HepG2 (cell line): ENCODE results near the gene TRAK1. TPM values are rescaled to one million over a fixed set of nuclear protein-coding genes. Genes with fewer than 3 reads are reported as not detected.

Source experiments
- ATAC-seq: fragments of 200-7000 bp; cut with Tn5 transposase; 3 replicates; pipeline ENCODE4 v1.9.1; 2020; ENCODE audit warnings: mild to moderate bottlenecking, moderate library complexity
- BruUV-seq: library from RNA; stranded (reverse); fragments of 400-500 nt; replicated peaks from 2 replicates; lab custom pipeline; 2021; lab: Mats Ljungman, UMichigan
- CTCF ChIA-PET: fragments of 300-600 bp; formaldehyde crosslinking; extraction: SDS; loops from one replicate; lab custom pipeline; 2021; ENCODE audit warnings: low total read pairs, inconsistent platforms, low intra/inter-chr PET ratio; lab: Yijun Ruan, JAX
- POLR2A ChIA-PET: fragments of 350-600 bp; sonication (Branson Sonifier 250); formaldehyde crosslinking; loops from one replicate; lab custom pipeline; 2020; ENCODE audit warnings: antibody characterized with exemption, inconsistent platforms; lab: Yijun Ruan, JAX
- DNase-seq: peaks from one replicate; pipeline ENCODE4 v3.0.0-alpha.2; 2015; ENCODE audit warnings: low spot score
- FAIRE-seq: peaks from 3 replicates; lab custom pipeline; 2011; peaks lifted over from hg19 to GRCh38; lab: Jason Lieb, UNC
- H2AFZ ChIP-seq: one replicate; pipeline ENCODE4 v1.6.1; 2011; ENCODE audit warnings: low read length, inconsistent platforms
- H3K27ac ChIP-seq: fragments of 300-600 bp; 3 replicates; pipeline ENCODE4 v1.8.0; 2011; ENCODE audit warnings: mixed run types, mild to moderate bottlenecking, mixed read lengths, low read length, inconsistent platforms; ENCODE audit not compliant: insufficient read depth; ENCODE audit errors: extremely low read length
- H3K27me3 ChIP-seq, 2 experiments: fragments of 200-600 bp in 1 of 2; 2 replicates in 1 of 2; 3 replicates in 1 of 2; pipeline versions ENCODE4 v1.6.0 to v1.8.0; 2011; ENCODE audit warnings: low read length in 2 of 2, mild to moderate bottlenecking in 2 of 2, moderate library complexity in 2 of 2, inconsistent platforms in 1 of 2; ENCODE audit not compliant: insufficient read depth in 2 of 2, control insufficient read depth in 1 of 2
- H3K36me3 ChIP-seq, 2 experiments: fragments of 200-600 bp in 1 of 2; replicated peaks in 1 of 2; 2 replicates in 1 of 2; 3 replicates in 1 of 2; pipeline versions ENCODE4 v1.5.1 to v1.8.0; 2011; ENCODE audit warnings: low read length in 2 of 2, inconsistent platforms in 1 of 2; ENCODE audit not compliant: insufficient read depth in 2 of 2, control insufficient read depth in 1 of 2
- H3K4me1 ChIP-seq: 2 replicates; pipeline ENCODE4 v1.5.1; 2012; ENCODE audit warnings: low read length, inconsistent platforms; ENCODE audit not compliant: insufficient read depth
- H3K4me2 ChIP-seq: 2 replicates; pipeline ENCODE4 v1.6.0; 2011; ENCODE audit warnings: low read depth, low read length, inconsistent platforms
- H3K4me3 ChIP-seq, 3 experiments: fragments of 200-600 bp in 1 of 3; sonication (generic), shearing (Covaris generic) in 1 of 3; replicated peaks in 1 of 3; 2 replicates each; pipeline ENCODE4 v1.5.1; 2011 to 2016; ENCODE audit warnings: low read length in 3 of 3, inconsistent platforms in 2 of 3, low read depth in 2 of 3, mild to moderate bottlenecking in 2 of 3, control low read depth in 1 of 3, mixed read lengths in 1 of 3; ENCODE audit not compliant: insufficient read depth in 1 of 3
- H3K79me2 ChIP-seq: one replicate; pipeline ENCODE4 v1.6.1; 2011; ENCODE audit warnings: low read length, inconsistent platforms; ENCODE audit not compliant: insufficient read depth
- H3K9ac ChIP-seq: 2 replicates; pipeline ENCODE4 v1.6.0; 2011; ENCODE audit warnings: mild to moderate bottlenecking, low read depth, low read length, inconsistent platforms; ENCODE audit not compliant: insufficient read depth
- H3K9me3 ChIP-seq: 2 replicates; pipeline ENCODE4 v1.5.1; 2012; ENCODE audit warnings: mild to moderate bottlenecking, low read length
- H4K20me1 ChIP-seq: 2 replicates; pipeline ENCODE4 v1.6.0; 2011; ENCODE audit warnings: inconsistent platforms, mild to moderate bottlenecking, low read length, moderate library complexity; ENCODE audit not compliant: insufficient read depth
- AHR ChIP-seq: IDR thresholded peaks from 2 replicates; pipeline ENCODE4 v1.6.1; 2018; ENCODE audit warnings: missing genetic modification reagents, missing compliant biosample characterization
- BHLHE40 ChIP-seq: IDR thresholded peaks from 2 replicates; pipeline ENCODE4 v1.6.1; 2011; ENCODE audit warnings: low read length, improper control_type of control experiment
- EP300 ChIP-seq, 3 experiments: sonication (generic) in 1 of 3; formaldehyde crosslinking in 1 of 3; IDR thresholded peaks; 2 replicates each; pipeline versions ENCODE4 v1.5.1 to v1.6.1; 2011 to 2020; ENCODE audit warnings: low read depth in 2 of 3, low read length in 2 of 3, borderline replicate concordance in 1 of 3, improper control_type of control experiment in 1 of 3, mild to moderate bottlenecking in 1 of 3, missing genetic modification reagents in 1 of 3, moderate library complexity in 1 of 3
- ETV6 ChIP-seq: sonication (generic); formaldehyde crosslinking; conservative IDR thresholded peaks from 2 replicates; pipeline ENCODE4 v1.4.0; 2020; ENCODE audit warnings: missing genetic modification reagents
- HHEX ChIP-seq: IDR thresholded peaks from 2 replicates; pipeline ENCODE4 v1.6.1; 2016; ENCODE audit warnings: control low read depth
- HOXD1 ChIP-seq: sonication (generic); formaldehyde crosslinking; IDR thresholded peaks from 2 replicates; pipeline ENCODE4 v1.5.0; 2020; ENCODE audit warnings: missing genetic modification reagents
- PAX8 ChIP-seq: sonication (generic); formaldehyde crosslinking; IDR thresholded peaks from 2 replicates; pipeline ENCODE4 v1.8.0; 2022; ENCODE audit warnings: mild to moderate bottlenecking, missing genetic modification reagents, borderline replicate concordance
- U2AF2 ChIP-seq: fragments of 200-400 bp; formaldehyde crosslinking; IDR thresholded peaks from 2 replicates; pipeline ENCODE4 v1.6.1; 2017; ENCODE audit warnings: low read depth, mild to moderate bottlenecking, low read length
- ZFP41 ChIP-seq: sonication (generic); formaldehyde crosslinking; IDR thresholded peaks from 2 replicates; pipeline ENCODE4 v1.4.0; 2020; ENCODE audit warnings: mild to moderate bottlenecking, missing genetic modification reagents, borderline replicate concordance
- ZKSCAN8 ChIP-seq: IDR thresholded peaks from 2 replicates; pipeline ENCODE4 v1.6.1; 2016; ENCODE audit warnings: borderline replicate concordance, missing genetic modification reagents, missing compliant biosample characterization
- ZNF224 ChIP-seq: sonication (generic); formaldehyde crosslinking; IDR thresholded peaks from 2 replicates; pipeline ENCODE4 v1.5.0; 2020; ENCODE audit warnings: mild to moderate bottlenecking, missing genetic modification reagents
- ZNF280D ChIP-seq: sonication (generic); formaldehyde crosslinking; IDR thresholded peaks from 2 replicates; pipeline ENCODE4 v1.5.1; 2020; ENCODE audit warnings: mild to moderate bottlenecking, missing genetic modification reagents
- ZNF441 ChIP-seq: sonication (generic); formaldehyde crosslinking; IDR thresholded peaks from 2 replicates; pipeline ENCODE4 v1.7.0; 2021; ENCODE audit warnings: missing genetic modification reagents, borderline replicate concordance
- ZNF839 ChIP-seq: sonication (generic); formaldehyde crosslinking; IDR thresholded peaks from 2 replicates; pipeline ENCODE4 v1.4.0; 2020; ENCODE audit warnings: missing genetic modification reagents, mild to moderate bottlenecking, borderline replicate concordance
- in situ Hi-C: cut with HindIII; loops from 2 replicates; pipeline ENCODE4 v1.10.0; 2017; ENCODE audit warnings: low pct_unique_long_range_greater_than_20kb; ENCODE audit not compliant: extremely low pct_ligation_motif_present
- intact Hi-C: fragments of 100-400 bp; cut with micrococcal nuclease; formaldehyde crosslinking; loops from one replicate; pipeline ENCODE4 v1.10.0; 2022; ENCODE audit not compliant: unreplicated experiment
- polyA plus RNA-seq, 8 experiments: library from polyadenylated mRNA; depleted of rRNA in 3 of 8; stranded (reverse) in 7 of 8; unstranded in 1 of 8; fragments of >200 nt; fragmentation: Illumina TruSeq in 4 of 8; extraction: Trizol in 4 of 8; gene quantifications; 2 replicates each; pipeline versions ENCODE4 v1.2.1 to v1.2.3, GENCODE V29; 2011 to 2016; ENCODE audit warnings: low read depth in 4 of 8, missing spikeins in 1 of 8, mixed read lengths in 1 of 8; ENCODE audit not compliant: insufficient read depth in 1 of 8
- total RNA-seq, 5 experiments: library from RNA; depleted of rRNA; stranded (reverse); fragments of >200 nt; fragmentation: Illumina TruSeq; extraction: Trizol; gene quantifications; 2 replicates each; pipeline ENCODE4 v1.2.3, GENCODE V29; 2016; ENCODE audit warnings: low read depth in 1 of 5
- TF ChIP-seq, protein P1 (sequence below): sonication (generic); formaldehyde crosslinking; IDR thresholded peaks from 2 replicates; pipeline ENCODE4 v1.5.0; 2020; ENCODE audit warnings: missing genetic modification reagents
- TF ChIP-seq, protein P2 (sequence below), 2 experiments: sonication (generic) in 1 of 2; formaldehyde crosslinking in 1 of 2; IDR thresholded peaks; 2 replicates each; pipeline versions ENCODE4 v1.4.0 to v1.6.1; 2018 to 2020; ENCODE audit warnings: missing genetic modification reagents in 2 of 2, borderline replicate concordance in 1 of 2, low read depth in 1 of 2, mild to moderate bottlenecking in 1 of 2, missing biosample characterization in 1 of 2

Gene TRAK1
- total and polyA plus RNA-seq, 2 of the 13 experiments (the other 11 are each of a cell fraction or from before 2014, with no cell fraction given): 20.5 to 46.6 TPM

- H3K27me3 ChIP-seq: no peaks in the 10 kb centered on the region
- H3K4me3 ChIP-seq: no peak overlapping the region
- in situ Hi-C loops: loop anchor here (25.0 kb wide), 1 partner anchor 331 kb away; no protein-coding TSS in a partner anchor
- H4K20me1 ChIP-seq: no peaks in the 10 kb centered on the region
- no TSS peak for BruUV-seq
- H3K9me3 ChIP-seq: no peaks in the 10 kb centered on the region
- H3K4me1 ChIP-seq: peaks cover 18% of the 10 kb centered on the region
- DNase-seq (no peak), FAIRE-seq (no peak), ATAC-seq (no peak)
- H3K4me2 ChIP-seq: no peak overlapping the region
- no peak for TF ChIP-seq ZNF224 (CRISPR knock-in tag)
- TF ChIP-seq EP300 (IDR thresholded peaks at IDR 0.05; ENCODE audit: low read depth in 2 of 2, low read length in 2 of 2): no peak
- no peak for TF ChIP-seq EP300 (CRISPR knock-in tag; IDR thresholded peaks at IDR 0.05; ENCODE audit: borderline replicate concordance)
- no peak for TF ChIP-seq ZNF839
- no peak for TF ChIP-seq ETV6 (CRISPR knock-in tag)
- TF ChIP-seq BHLHE40: no peak
- TF ChIP-seq PAX8 (CRISPR knock-in tag): no peak
- no peak for TF ChIP-seq ZFP41 (CRISPR knock-in tag)
- TF ChIP-seq ZNF441 (CRISPR knock-in tag): no peak
- TF ChIP-seq HHEX (CRISPR knock-in tag): no peak
- no peak for TF ChIP-seq HOXD1 (CRISPR knock-in tag)
- TF ChIP-seq, protein P1, sequence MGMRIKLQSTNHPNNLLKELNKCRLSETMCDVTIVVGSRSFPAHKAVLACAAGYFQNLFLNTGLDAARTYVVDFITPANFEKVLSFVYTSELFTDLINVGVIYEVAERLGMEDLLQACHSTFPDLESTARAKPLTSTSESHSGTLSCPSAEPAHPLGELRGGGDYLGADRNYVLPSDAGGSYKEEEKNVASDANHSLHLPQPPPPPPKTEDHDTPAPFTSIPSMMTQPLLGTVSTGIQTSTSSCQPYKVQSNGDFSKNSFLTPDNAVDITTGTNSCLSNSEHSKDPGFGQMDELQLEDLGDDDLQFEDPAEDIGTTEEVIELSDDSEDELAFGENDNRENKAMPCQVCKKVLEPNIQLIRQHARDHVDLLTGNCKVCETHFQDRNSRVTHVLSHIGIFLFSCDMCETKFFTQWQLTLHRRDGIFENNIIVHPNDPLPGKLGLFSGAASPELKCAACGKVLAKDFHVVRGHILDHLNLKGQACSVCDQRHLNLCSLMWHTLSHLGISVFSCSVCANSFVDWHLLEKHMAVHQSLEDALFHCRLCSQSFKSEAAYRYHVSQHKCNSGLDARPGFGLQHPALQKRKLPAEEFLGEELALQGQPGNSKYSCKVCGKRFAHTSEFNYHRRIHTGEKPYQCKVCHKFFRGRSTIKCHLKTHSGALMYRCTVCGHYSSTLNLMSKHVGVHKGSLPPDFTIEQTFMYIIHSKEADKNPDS (CRISPR knock-in tag): no peak
- TF ChIP-seq ZNF280D (CRISPR knock-in tag): no peak
- TF ChIP-seq ZKSCAN8: no peak
- no peak for TF ChIP-seq AHR (CRISPR knock-in tag)
- no peak for TF ChIP-seq U2AF2
- TF ChIP-seq, protein P2, sequence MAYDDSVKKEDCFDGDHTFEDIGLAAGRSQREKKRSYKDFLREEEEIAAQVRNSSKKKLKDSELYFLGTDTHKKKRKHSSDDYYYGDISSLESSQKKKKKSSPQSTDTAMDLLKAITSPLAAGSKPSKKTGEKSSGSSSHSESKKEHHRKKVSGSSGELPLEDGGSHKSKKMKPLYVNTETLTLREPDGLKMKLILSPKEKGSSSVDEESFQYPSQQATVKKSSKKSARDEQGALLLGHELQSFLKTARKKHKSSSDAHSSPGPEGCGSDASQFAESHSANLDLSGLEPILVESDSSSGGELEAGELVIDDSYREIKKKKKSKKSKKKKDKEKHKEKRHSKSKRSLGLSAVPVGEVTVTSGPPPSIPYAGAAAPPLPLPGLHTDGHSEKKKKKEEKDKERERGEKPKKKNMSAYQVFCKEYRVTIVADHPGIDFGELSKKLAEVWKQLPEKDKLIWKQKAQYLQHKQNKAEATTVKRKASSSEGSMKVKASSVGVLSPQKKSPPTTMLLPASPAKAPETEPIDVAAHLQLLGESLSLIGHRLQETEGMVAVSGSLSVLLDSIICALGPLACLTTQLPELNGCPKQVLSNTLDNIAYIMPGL (CRISPR knock-in tag; IDR thresholded peaks at IDR 0.05; ENCODE audit: borderline replicate concordance in 1 of 2, low read depth in 1 of 2): no peak
- POLR2A ChIA-PET: no interaction called here
- H3K36me3 ChIP-seq: peaks cover 0 to 3% of the 10 kb centered on the region in 2 experiments; a peak in 2 of 5 replicates
- no peak overlapping the region for H3K27ac ChIP-seq
- H3K9ac ChIP-seq: no peak overlapping the region
- CTCF ChIA-PET: no interaction called here
- no peaks in the 10 kb centered on the region for H3K79me2 ChIP-seq
- intact Hi-C loops: no loop called here
- H2AFZ ChIP-seq: no peak overlapping the region
These were observed 15.5 kb downstream of the TRAK1 start for GRCh38 chr3:42106646-42107045.
